Nephron (organoid): ENCODE data around the gene IL17RA.

Source experiments
- H3K27ac Mint-ChIP-seq, 3 experiments: 2 replicates each; pipeline ENCODE4 v1.8.0; 2020; ENCODE audit warnings: mixed read lengths in 3 of 3, mild to moderate bottlenecking in 2 of 3, moderate library complexity in 1 of 3
- H3K27me3 Mint-ChIP-seq: 2 replicates; pipeline ENCODE4 v1.8.0; 2021; ENCODE audit warnings: low read depth, mild to moderate bottlenecking, moderate library complexity, mixed read lengths
- H3K36me3 Mint-ChIP-seq: 2 replicates; pipeline ENCODE4 v1.8.0; 2020; ENCODE audit warnings: low read depth, mixed read lengths
- H3K4me1 Mint-ChIP-seq: 2 replicates; pipeline ENCODE4 v1.8.0; 2020; ENCODE audit warnings: mixed read lengths
- H3K4me3 Mint-ChIP-seq, 3 experiments: 2 replicates each; pipeline ENCODE4 v1.8.0; 2020; ENCODE audit warnings: mild to moderate bottlenecking in 3 of 3, mixed read lengths in 3 of 3, moderate library complexity in 2 of 3
- H3K9me3 Mint-ChIP-seq: 2 replicates; pipeline ENCODE4 v1.8.0; 2020; ENCODE audit warnings: mixed read lengths
- TF ChIP-seq, protein P1 (sequence below), 3 experiments: fragments of 200-600 bp; sonication (generic); IDR thresholded peaks; one replicate each; pipeline ENCODE4 v1.5.0; 2021; ENCODE audit warnings: antibody characterized with exemption in 3 of 3; ENCODE audit not compliant: unreplicated experiment in 3 of 3

Gene IL17RA

DNA sequence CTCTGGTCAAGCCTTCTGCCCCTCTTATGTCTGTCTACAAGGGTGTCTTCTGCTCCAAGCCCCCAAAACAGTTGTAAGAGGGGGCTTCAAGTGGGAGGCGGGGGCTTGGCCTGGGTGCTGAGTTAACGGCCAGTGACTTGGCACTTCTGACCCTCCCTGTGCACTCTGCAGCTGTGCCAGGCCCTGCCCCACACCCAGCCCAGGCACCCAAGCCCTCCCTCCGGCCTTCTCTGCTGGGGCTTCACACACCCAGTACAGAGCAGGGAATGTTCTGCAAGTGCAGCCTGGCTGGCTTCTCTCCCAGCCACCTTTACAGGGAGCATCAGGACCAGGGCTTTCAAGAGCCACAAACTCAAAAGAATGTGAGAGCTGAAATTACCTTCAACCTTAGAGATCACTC lies 32.6 kb downstream of the IL17RA start:
- TF ChIP-seq, protein P1, sequence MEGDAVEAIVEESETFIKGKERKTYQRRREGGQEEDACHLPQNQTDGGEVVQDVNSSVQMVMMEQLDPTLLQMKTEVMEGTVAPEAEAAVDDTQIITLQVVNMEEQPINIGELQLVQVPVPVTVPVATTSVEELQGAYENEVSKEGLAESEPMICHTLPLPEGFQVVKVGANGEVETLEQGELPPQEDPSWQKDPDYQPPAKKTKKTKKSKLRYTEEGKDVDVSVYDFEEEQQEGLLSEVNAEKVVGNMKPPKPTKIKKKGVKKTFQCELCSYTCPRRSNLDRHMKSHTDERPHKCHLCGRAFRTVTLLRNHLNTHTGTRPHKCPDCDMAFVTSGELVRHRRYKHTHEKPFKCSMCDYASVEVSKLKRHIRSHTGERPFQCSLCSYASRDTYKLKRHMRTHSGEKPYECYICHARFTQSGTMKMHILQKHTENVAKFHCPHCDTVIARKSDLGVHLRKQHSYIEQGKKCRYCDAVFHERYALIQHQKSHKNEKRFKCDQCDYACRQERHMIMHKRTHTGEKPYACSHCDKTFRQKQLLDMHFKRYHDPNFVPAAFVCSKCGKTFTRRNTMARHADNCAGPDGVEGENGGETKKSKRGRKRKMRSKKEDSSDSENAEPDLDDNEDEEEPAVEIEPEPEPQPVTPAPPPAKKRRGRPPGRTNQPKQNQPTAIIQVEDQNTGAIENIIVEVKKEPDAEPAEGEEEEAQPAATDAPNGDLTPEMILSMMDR (IDR thresholded peaks at IDR 0.05; ENCODE audit: unreplicated experiment in 3 of 3): no peak
- Mint-ChIP-seq H3K4me1 (peaks cover 12% of the 10 kb centered on the region), H3K36me3 (no peaks in the 10 kb centered on the region), H3K9me3 (no peaks in the 10 kb centered on the region), H3K27me3 (peaks cover 18% of the 10 kb centered on the region), H3K27ac (no peak overlapping the region), H3K4me3 (peak overlapping the region in 2 of 3 experiments; percentile 42 to 65)

DNA sequence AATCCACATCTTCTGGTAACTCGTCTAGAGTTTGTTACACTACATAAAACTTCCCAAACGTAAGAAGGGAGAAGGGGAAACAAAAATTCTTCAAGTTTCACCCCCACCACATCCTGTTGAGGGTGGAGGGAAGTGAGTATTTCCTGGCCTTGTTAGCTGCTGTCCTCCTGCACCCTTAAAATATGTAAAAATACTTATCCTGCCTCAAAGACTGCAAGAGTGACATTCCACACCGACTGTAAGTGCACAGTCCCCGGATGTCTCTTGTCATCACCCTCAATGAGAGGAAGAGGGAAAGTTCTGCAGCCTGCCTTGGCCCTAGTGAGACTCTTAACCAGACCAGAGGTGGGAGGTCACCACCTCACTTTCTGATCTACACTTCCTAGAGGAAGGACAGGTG lies 33.1 kb downstream of the IL17RA start:
- TF ChIP-seq, protein P1 (IDR thresholded peaks at IDR 0.05; ENCODE audit: unreplicated experiment in 3 of 3): no peak
- peak overlapping the region; percentile 74 to 78 (median 78) for H3K4me3 Mint-ChIP-seq
- no peak overlapping the region for H3K27ac Mint-ChIP-seq
- no peaks in the 10 kb centered on the region for H3K9me3 Mint-ChIP-seq
- H3K4me1 Mint-ChIP-seq: peaks cover 12% of the 10 kb centered on the region
- no peaks in the 10 kb centered on the region for H3K36me3 Mint-ChIP-seq
- H3K27me3 Mint-ChIP-seq: peaks cover 23% of the 10 kb centered on the region

DNA sequence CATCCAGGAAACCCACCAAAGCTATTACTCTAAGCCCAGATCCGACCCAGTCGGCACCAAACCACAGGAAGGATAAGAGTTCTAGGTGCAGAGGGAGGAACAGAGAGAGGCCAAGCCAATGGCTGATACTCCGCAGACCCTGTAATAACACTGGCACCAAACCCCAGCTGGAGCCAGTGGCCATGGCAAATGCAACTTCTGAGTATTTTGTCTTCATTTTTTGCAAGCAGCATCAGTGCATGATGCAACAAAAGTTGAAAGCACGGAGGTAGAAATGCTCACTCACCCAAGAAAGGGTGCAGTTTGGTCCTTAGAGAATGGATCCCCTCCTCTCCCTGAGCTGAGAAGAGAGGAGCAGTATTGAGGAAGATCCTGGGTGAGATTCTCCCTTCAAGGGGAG lies 33.5 kb downstream of the IL17RA start:
- Mint-ChIP-seq H3K36me3 (no peaks in the 10 kb centered on the region), H3K4me3 (peak overlapping the region; percentile 74 to 78 (median 78)), H3K9me3 (no peaks in the 10 kb centered on the region), H3K4me1 (peaks cover 12% of the 10 kb centered on the region), H3K27ac (no peak overlapping the region), H3K27me3 (peaks cover 25% of the 10 kb centered on the region)
- TF ChIP-seq, protein P1 (IDR thresholded peaks at IDR 0.05; ENCODE audit: unreplicated experiment in 3 of 3): no peak

DNA sequence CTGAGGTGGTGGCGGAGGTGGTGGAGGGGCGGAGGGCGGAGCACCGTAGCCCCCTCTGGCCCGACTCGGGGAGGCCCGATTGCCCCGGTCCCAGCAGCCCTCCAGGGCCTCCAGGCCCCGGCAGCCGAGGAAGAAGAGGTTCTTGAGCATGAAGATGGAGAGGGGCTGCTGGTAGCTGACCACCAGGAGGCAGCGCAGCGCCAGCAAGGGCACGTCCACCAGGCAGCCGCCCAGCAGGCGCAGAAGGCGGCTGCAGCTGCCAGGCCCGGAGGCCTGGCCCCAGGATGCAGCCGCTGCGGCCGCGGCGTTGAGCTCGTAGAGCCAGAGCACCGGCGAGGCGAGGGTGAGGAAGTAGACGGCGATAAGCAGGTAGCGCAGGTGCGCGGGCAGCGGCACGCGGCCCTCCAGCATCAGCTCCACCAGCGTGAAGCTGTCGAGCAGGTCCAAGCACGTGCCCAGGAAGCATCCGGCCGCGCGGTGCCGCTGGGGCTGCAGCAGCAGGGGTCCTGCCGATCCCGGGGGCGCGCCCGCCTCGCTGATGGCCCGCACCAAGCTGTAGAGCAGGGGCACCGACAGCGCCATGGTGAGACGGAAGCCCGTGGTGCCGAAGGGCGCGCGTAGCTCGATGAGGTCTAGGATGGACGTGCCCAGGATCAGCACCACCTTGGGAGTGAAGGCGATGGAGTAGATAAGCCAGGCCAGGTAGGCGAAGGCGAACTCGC lies 34.8 kb downstream of the IL17RA start:
- Mint-ChIP-seq H3K4me3 (peak overlapping the region; percentile 69 to 78 (median 74)), H3K27ac (no peak overlapping the region), H3K27me3 (peaks cover 28% of the 10 kb centered on the region), H3K4me1 (peaks cover 12% of the 10 kb centered on the region), H3K36me3 (no peaks in the 10 kb centered on the region), H3K9me3 (no peaks in the 10 kb centered on the region)
- TF ChIP-seq, protein P1 (IDR thresholded peaks at IDR 0.05; ENCODE audit: unreplicated experiment in 3 of 3): no peak

DNA sequence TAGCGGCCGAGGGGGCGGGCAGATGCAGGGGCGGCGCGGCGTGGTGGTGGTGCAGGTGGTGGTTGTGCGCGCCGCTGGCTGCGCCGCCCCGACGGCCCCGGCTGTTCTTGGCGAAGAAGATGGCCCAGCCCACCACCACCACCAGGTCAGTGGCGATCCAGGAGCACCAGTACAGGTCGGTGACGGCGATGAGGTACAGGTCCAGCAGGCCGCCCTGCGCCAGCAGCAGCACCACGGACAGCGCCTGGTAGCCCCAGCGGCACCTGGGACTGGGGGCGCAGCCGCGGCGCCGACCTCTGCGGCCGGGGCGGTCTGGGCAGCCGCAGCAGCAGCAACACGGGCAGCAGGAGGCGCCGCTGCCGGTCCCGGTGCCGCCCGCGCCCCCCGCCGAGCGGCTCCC lies 35.5 kb downstream of the IL17RA start:
- no peaks in the 10 kb centered on the region for H3K9me3 Mint-ChIP-seq
- peak overlapping the region in 2 of 3 experiments; percentile 56 to 63 for H3K4me3 Mint-ChIP-seq
- H3K4me1 Mint-ChIP-seq: peaks cover 12% of the 10 kb centered on the region
- H3K36me3 Mint-ChIP-seq: no peaks in the 10 kb centered on the region
- H3K27me3 Mint-ChIP-seq: peaks cover 28% of the 10 kb centered on the region
- H3K27ac Mint-ChIP-seq: no peak overlapping the region
- TF ChIP-seq, protein P1 (IDR thresholded peaks at IDR 0.05; ENCODE audit: unreplicated experiment in 3 of 3): no peak

DNA sequence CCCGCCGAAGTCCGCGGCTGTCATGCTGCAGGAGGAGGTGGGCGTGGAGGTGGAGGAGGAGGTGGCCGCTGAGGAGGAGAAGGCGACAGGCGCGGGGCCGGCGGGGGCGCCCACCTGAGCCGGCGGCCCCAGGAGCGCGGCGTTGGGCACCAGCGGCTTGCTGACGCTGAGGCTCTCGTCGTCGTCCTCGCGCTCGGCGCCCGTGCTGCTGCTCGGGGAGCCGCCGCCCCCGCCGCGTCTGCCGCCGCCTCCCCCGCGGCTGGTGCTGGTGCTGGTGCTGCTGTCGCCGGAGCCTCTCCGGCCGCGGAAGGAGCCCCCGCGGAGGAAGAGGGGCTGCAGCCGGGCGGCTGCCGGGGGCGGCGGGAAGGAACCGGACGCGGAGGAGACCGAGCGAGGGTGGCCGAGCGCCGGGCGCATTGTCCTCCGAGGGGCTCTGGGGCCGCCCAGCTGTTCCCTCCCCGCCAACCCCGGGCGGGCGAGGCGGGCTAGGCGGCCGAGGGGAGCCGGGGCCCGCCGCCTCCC lies 36.0 kb downstream of the IL17RA start:
- H3K27me3 Mint-ChIP-seq: peaks cover 28% of the 10 kb centered on the region
- TF ChIP-seq, protein P1 (IDR thresholded peaks at IDR 0.05; ENCODE audit: unreplicated experiment in 3 of 3): no peak
- H3K36me3 Mint-ChIP-seq: no peaks in the 10 kb centered on the region
- H3K4me1 Mint-ChIP-seq: peaks cover 12% of the 10 kb centered on the region
- no peak overlapping the region for H3K4me3 Mint-ChIP-seq
- no peak overlapping the region for H3K27ac Mint-ChIP-seq
- H3K9me3 Mint-ChIP-seq: no peaks in the 10 kb centered on the region
